ENCODE measurements around the gene RAI1. TPM values are rescaled to one million over a fixed set of nuclear protein-coding genes. Genes with fewer than 3 reads are reported as not detected.

The RAI1 gene
- total and polyA plus RNA-seq, 2 of the 13 experiments (the other 11 are each of a cell fraction or from before 2014, with no cell fraction given): 3.4 to 5.2 TPM

GRCh38 chr17:17710728-17711541 lies 29.7 kb downstream of the RAI1 start (continued):
- TF ChIP-seq ZNF687 (CRISPR knock-in tag; IDR thresholded peaks at IDR 0.05): peak; percentile 90
- peak; percentile 95 for TF ChIP-seq ZMYM3 (CRISPR knock-in tag; IDR thresholded peaks at IDR 0.05)
- peak; percentile 51; the same call in 1 of the 2 replicates for TF ChIP-seq HMG20A (CRISPR knock-in tag; IDR thresholded peaks at IDR 0.05; ENCODE audit: borderline replicate concordance)
- TF ChIP-seq PCBP1 (IDR thresholded peaks at IDR 0.05; ENCODE audit: borderline replicate concordance, low read depth, low read length): 0 out of 2 replicates have a peak, but pooled peaks have one; percentile 32
- no peak for TF ChIP-seq SMAD3 (CRISPR knock-in tag; IDR thresholded peaks at IDR 0.05)
- 0 out of 2 replicates have a peak, but pooled peaks have one; percentile 67 for TF ChIP-seq ZNF839 (CRISPR knock-in tag; IDR thresholded peaks at IDR 0.05; ENCODE audit: borderline replicate concordance)
- TF ChIP-seq ZNF20 (CRISPR knock-in tag; IDR thresholded peaks at IDR 0.05): no peak
- peak; percentile 87 for TF ChIP-seq ELF1 (CRISPR knock-in tag; IDR thresholded peaks at IDR 0.05)
- peak; percentile 11 for TF ChIP-seq XRCC5 (optimal IDR thresholded peaks at IDR 0.05; ENCODE audit: low read length)
- no peak for TF ChIP-seq NFRKB (IDR thresholded peaks at IDR 0.05)
- TF ChIP-seq ZNF562 (CRISPR knock-in tag; IDR thresholded peaks at IDR 0.05; ENCODE audit: borderline replicate concordance): no peak
- no peak for TF ChIP-seq SMARCC2 (IDR thresholded peaks at IDR 0.05)
- TF ChIP-seq ZBTB40 (IDR thresholded peaks at IDR 0.05): no peak
- no peak for TF ChIP-seq ZBTB40 (CRISPR knock-in tag; IDR thresholded peaks at IDR 0.05)
- 0 out of 2 replicates have a peak, but pooled peaks have one; percentile 33 for TF ChIP-seq EED (CRISPR knock-in tag; IDR thresholded peaks at IDR 0.05)
- TF ChIP-seq ZNF563 (CRISPR knock-in tag; IDR thresholded peaks at IDR 0.05): no peak
- no peak for TF ChIP-seq ASH2L (IDR thresholded peaks at IDR 0.05; ENCODE audit: insufficient read length, low read depth, low read length)
- TF ChIP-seq POLR2AphosphoS5 (IDR thresholded peaks at IDR 0.05; ENCODE audit: low read depth, low read length): no peak

Data from HepG2 (cell line).